H1 (cell line): Measurements from ENCODE around the gene SRP9. TPM values are rescaled to one million over a fixed set of nuclear protein-coding genes. Genes with fewer than 3 reads are reported as not detected.
"Not testable (repeated sequence)": the region's sequence is repeated elsewhere in the genome, so short reads cannot be mapped to it uniquely, and the experiment has no call there.

Experiments
- CTCF ChIA-PET: fragments of 300-600 bp; sonication (Branson Sonifier 250); formaldehyde crosslinking; loops from one replicate; lab custom pipeline; 2021; ENCODE audit not compliant: partially characterized antibody; lab: Charles Lee
- POLR2A ChIA-PET: fragments of 300-600 bp; sonication (Branson Sonifier 250); formaldehyde crosslinking; loops from one replicate; lab custom pipeline; 2021; ENCODE audit warnings: inconsistent platforms; ENCODE audit not compliant: partially characterized antibody; lab: Charles Lee
- DNase-seq, 2 experiments: peaks; one replicate each; pipeline versions ENCODE4 v3.0.0 to v3.0.0-alpha.2; 2010 to 2022; ENCODE audit warnings: low spot score in 2 of 2, low read depth in 1 of 2, mixed read lengths in 1 of 2
- FAIRE-seq: peaks from 2 replicates; lab custom pipeline; 2011; peaks lifted over from hg19 to GRCh38; lab: Jason Lieb, UNC
- H2AFZ ChIP-seq: 2 replicates; pipeline ENCODE4 v1.8.1; 2012; ENCODE audit warnings: low read length, inconsistent platforms
- H2AK5ac ChIP-seq: 2 replicates; pipeline ENCODE4 v1.6.1; 2013; ENCODE audit warnings: low read depth, low read length
- H2BK120ac ChIP-seq: replicated peaks from 2 replicates; pipeline ENCODE3; 2013; ENCODE audit warnings: low read depth, low read length, inconsistent platforms
- H2BK12ac ChIP-seq: 2 replicates; pipeline ENCODE4 v1.6.1; 2013; ENCODE audit warnings: low read depth, low read length
- H2BK15ac ChIP-seq: 2 replicates; pipeline ENCODE4 v1.6.1; 2013; ENCODE audit warnings: low read length
- H2BK20ac ChIP-seq: 2 replicates; pipeline ENCODE4 v1.6.1; 2013; ENCODE audit warnings: low read length
- H2BK5ac ChIP-seq: 2 replicates; pipeline ENCODE4 v1.6.1; 2013; ENCODE audit warnings: low read depth, low read length
- H3K14ac ChIP-seq: 2 replicates; pipeline ENCODE4 v1.6.1; 2013; ENCODE audit warnings: inconsistent platforms; ENCODE audit not compliant: insufficient read length
- H3K18ac ChIP-seq: 2 replicates; pipeline ENCODE4 v1.6.1; 2013; ENCODE audit warnings: low read length; ENCODE audit errors: extremely low read depth
- H3K23ac ChIP-seq: 2 replicates; pipeline ENCODE4 v1.6.1; 2013; ENCODE audit warnings: inconsistent platforms; ENCODE audit not compliant: insufficient read length
- H3K23me2 ChIP-seq: 2 replicates; pipeline ENCODE4 v1.6.1; 2013; ENCODE audit warnings: low read depth, low read length
- H3K27ac ChIP-seq: 2 replicates; pipeline ENCODE4 v1.6.1; 2011; ENCODE audit warnings: low read depth, low read length, inconsistent platforms
- H3K27me3 ChIP-seq, 4 experiments: replicated peaks in 1 of 4; 1 replicate in 1 of 4; 2 replicates in 3 of 4; pipeline versions ENCODE4 v1.6.1 to v1.8.1; 2011 to 2013; ENCODE audit warnings: low read length in 3 of 4, mild to moderate bottlenecking in 3 of 4, inconsistent platforms in 2 of 4, mixed read lengths in 2 of 4, moderate library complexity in 1 of 4; ENCODE audit not compliant: control insufficient read depth in 3 of 4, insufficient read depth in 3 of 4; ENCODE audit errors: extremely low read depth in 1 of 4
- H3K36me3 ChIP-seq, 4 experiments: 2 replicates each; pipeline versions ENCODE4 v1.6.1 to v1.8.1; 2011 to 2013; ENCODE audit warnings: mild to moderate bottlenecking in 4 of 4, low read length in 3 of 4, moderate library complexity in 2 of 4, control low read depth in 1 of 4, inconsistent platforms in 1 of 4; ENCODE audit not compliant: insufficient read depth in 4 of 4, control insufficient read depth in 2 of 4
- H3K4ac ChIP-seq: replicated peaks from 2 replicates; pipeline ENCODE3; 2013; ENCODE audit warnings: low read length, low read depth, mixed read lengths, inconsistent platforms; ENCODE audit not compliant: insufficient read length
- H3K4me1 ChIP-seq, 4 experiments: replicated peaks in 1 of 4; 1 replicate in 1 of 4; 2 replicates in 3 of 4; pipeline versions ENCODE4 v1.6.1 to v1.8.1; 2011 to 2013; ENCODE audit warnings: low read length in 3 of 4, inconsistent platforms in 2 of 4, mixed read lengths in 1 of 4; ENCODE audit not compliant: insufficient read depth in 4 of 4, control insufficient read depth in 3 of 4
- H3K4me2 ChIP-seq, 2 experiments: 2 replicates each; pipeline versions ENCODE4 v1.6.1 to v1.8.1; 2011 to 2013; ENCODE audit warnings: low read depth in 2 of 2, low read length in 2 of 2, control low read depth in 1 of 2, inconsistent platforms in 1 of 2, mild to moderate bottlenecking in 1 of 2; ENCODE audit not compliant: insufficient read depth in 1 of 2
- H3K4me3 ChIP-seq, 4 experiments: fragments of 200-600, 300-600 bp in 1 of 4; sonication (generic), shearing (Covaris generic), sonication (Bioruptor Twin) in 1 of 4; 2 replicates each; pipeline versions ENCODE4 v1.5.1 to v1.8.1; 2011 to 2016; ENCODE audit warnings: low read length in 4 of 4, low read depth in 3 of 4, control low read depth in 2 of 4, inconsistent platforms in 2 of 4, mild to moderate bottlenecking in 2 of 4, mixed read lengths in 1 of 4, moderate library complexity in 1 of 4; ENCODE audit not compliant: insufficient read depth in 2 of 4; ENCODE audit errors: extremely low read depth in 1 of 4
- H3K56ac ChIP-seq: replicated peaks from 2 replicates; pipeline ENCODE3; 2013; ENCODE audit warnings: low read depth, mild to moderate bottlenecking, mixed read lengths, low read length, inconsistent platforms; ENCODE audit not compliant: insufficient read length
- H3K79me1 ChIP-seq: 2 replicates; pipeline ENCODE4 v1.6.1; 2013; ENCODE audit warnings: low read depth, low read length, control low read depth
- H3K79me2 ChIP-seq, 2 experiments: 2 replicates each; pipeline versions ENCODE4 v1.6.1 to v1.8.1; 2012 to 2013; ENCODE audit warnings: low read length in 2 of 2, mild to moderate bottlenecking in 2 of 2, inconsistent platforms in 1 of 2; ENCODE audit not compliant: insufficient read depth in 2 of 2, control insufficient read depth in 1 of 2
- H3K9ac ChIP-seq, 4 experiments: replicated peaks in 1 of 4; 1 replicate in 1 of 4; 2 replicates in 3 of 4; pipeline versions ENCODE4 v1.6.1 to v1.8.1; 2011 to 2013; ENCODE audit warnings: low read depth in 3 of 4, low read length in 3 of 4, control low read depth in 2 of 4, mild to moderate bottlenecking in 2 of 4, moderate library complexity in 2 of 4, inconsistent platforms in 1 of 4; ENCODE audit errors: extremely low read depth in 1 of 4
- H3K9me3 ChIP-seq, 2 experiments: 2 replicates each; pipeline versions ENCODE4 v1.6.1 to v1.8.1; 2012 to 2013; ENCODE audit warnings: mild to moderate bottlenecking in 2 of 2, moderate library complexity in 2 of 2, control low read depth in 1 of 2, inconsistent platforms in 1 of 2, low read depth in 1 of 2, low read length in 1 of 2, mixed read lengths in 1 of 2; ENCODE audit not compliant: insufficient read depth in 2 of 2
- H4K20me1 ChIP-seq, 2 experiments: replicated peaks in 1 of 2; 2 replicates each; pipeline versions ENCODE3 to v1.8.1; 2011 to 2013; ENCODE audit warnings: inconsistent platforms in 2 of 2, low read length in 2 of 2, mild to moderate bottlenecking in 1 of 2; ENCODE audit not compliant: insufficient read depth in 2 of 2, control insufficient read depth in 1 of 2
- H4K5ac ChIP-seq: 2 replicates; pipeline ENCODE4 v1.6.1; 2013; ENCODE audit warnings: low read length, low read depth, mixed read lengths, inconsistent platforms; ENCODE audit not compliant: insufficient read length
- H4K8ac ChIP-seq: 2 replicates; pipeline ENCODE4 v1.8.0; 2013; ENCODE audit warnings: mild to moderate bottlenecking, moderate library complexity, low read length, inconsistent platforms; ENCODE audit not compliant: insufficient read depth; ENCODE audit errors: extremely low read depth
- H4K91ac ChIP-seq: replicated peaks from 2 replicates; pipeline ENCODE3; 2013; ENCODE audit warnings: low read length, mixed read lengths, inconsistent platforms; ENCODE audit not compliant: insufficient read length
- WGBS, 2 experiments: shearing (Covaris generic) in 1 of 2; methylation state at CpG; one replicate each; pipeline versions ENCODE4 v1.1.6 to v1.1.7; 2013 to 2015; ENCODE audit warnings: low lambda C conversion rate in 2 of 2, mixed read lengths in 2 of 2, inconsistent platforms in 1 of 2, low coverage in 1 of 2, missing lambda C conversion rate in 1 of 2; ENCODE audit not compliant: insufficient replicate concordance in 2 of 2, insufficient coverage in 1 of 2, insufficient read length in 1 of 2; ENCODE audit errors: extremely low coverage in 1 of 2, missing lambda C conversion rate in 1 of 2; 5-methylcytosine and 5-hydroxymethylcytosine counted together
- polyA plus RNA-seq, 7 experiments: library from polyadenylated mRNA; depleted of rRNA in 3 of 7; stranded (reverse) in 5 of 7; unstranded in 2 of 7; fragments of >200 nt in 5 of 7; fragments of 200-250 nt in 2 of 7; gene quantifications; 1 replicate in 5 of 7; 2 replicates in 1 of 7; 4 replicates in 1 of 7; pipeline versions ENCODE4 v1.2.1 to v1.2.3, GENCODE V29; 2011 to 2013; ENCODE audit warnings: missing spikeins in 2 of 7, mixed read lengths in 2 of 7
- total RNA-seq: library from RNA; stranded (reverse); fragmentation: NEBNext Ultra II Directional; extraction: Animal tissue kit (Norgen Biotek cat#: 25700); gene quantifications from 2 replicates; pipeline ENCODE4 v1.2.1, GENCODE V29; 2021

Gene SRP9
- total and polyA plus RNA-seq, 2 of the 8 experiments (the other 6 are each of a cell fraction or from before 2014, with no cell fraction given): 446 to 572 TPM

GRCh38 chr1:225815090-225815489 lies 37.5 kb downstream of the SRP9 start:
- 89% methylated on average over 1 of the region's 7 CpGs; no CpG with 5 or more reads in 1 of the 2 experiments for WGBS, 2 experiments
- not testable (repeated sequence) for DNase-seq, H4K91ac ChIP-seq, FAIRE-seq, H3K36me3 ChIP-seq, H2BK20ac ChIP-seq, H3K9ac ChIP-seq, H2BK12ac ChIP-seq, H3K18ac ChIP-seq, H4K20me1 ChIP-seq, H3K27me3 ChIP-seq, H3K56ac ChIP-seq, H3K4me3 ChIP-seq, H2AK5ac ChIP-seq, H2BK15ac ChIP-seq, H3K4ac ChIP-seq, H2BK120ac ChIP-seq, H2AFZ ChIP-seq, H3K9me3 ChIP-seq, H3K14ac ChIP-seq, H3K27ac ChIP-seq, H3K4me2 ChIP-seq, H4K8ac ChIP-seq, H4K5ac ChIP-seq, H3K23ac ChIP-seq, H2BK5ac ChIP-seq, H3K23me2 ChIP-seq
- peaks cover 0 to 27% of the 10 kb centered on the region in 2 experiments; a peak in 1 of 4 replicates for H3K79me2 ChIP-seq
- peaks cover 18 to 45% (median 31%) of the 10 kb centered on the region in 4 experiments for H3K4me1 ChIP-seq
- CTCF ChIA-PET: interaction anchor here (1.4 to 8.4 kb wide), 4 partner anchors 11 to 340 kb away, joined by 3 to 50 read pairs (median 29); partner anchors contain the start of gene SRP9
- POLR2A ChIA-PET: interaction anchor here (1.4 to 13.3 kb wide), 2 partner anchors 23 to 33 kb away, joined by 4 to 166 read pairs; partner anchors contain the start of gene SRP9
- peaks cover 12% of the 10 kb centered on the region for H3K79me1 ChIP-seq
